KMS-11 (cell line): ENCODE results near the gene ZNF221.

ENCODE experiments used
- H2AFZ ChIP-seq: fragments of 200-600 bp; sonication (generic); 2 replicates; pipeline ENCODE4 v1.6.1; 2016; ENCODE audit warnings: antibody characterized with exemption, mixed run types, low read depth
- H3K27ac ChIP-seq: fragments of 200-600 bp; sonication (generic); 2 replicates; pipeline ENCODE4 v1.6.1; 2016; ENCODE audit warnings: mild to moderate bottlenecking, mixed run types
- H3K27me3 ChIP-seq: fragments of 200-600 bp; sonication (generic); 2 replicates; pipeline ENCODE4 v1.6.1; 2017; ENCODE audit warnings: mild to moderate bottlenecking, low read depth, mixed run types, moderate library complexity; ENCODE audit not compliant: insufficient read depth
- H3K36me3 ChIP-seq: fragments of 200-600 bp; sonication (generic); 2 replicates; pipeline ENCODE4 v1.6.1; 2017; ENCODE audit warnings: mild to moderate bottlenecking, mixed run types; ENCODE audit not compliant: insufficient read depth
- H3K4me1 ChIP-seq: fragments of 200-600 bp; sonication (generic); 2 replicates; pipeline ENCODE4 v1.6.1; 2016; ENCODE audit warnings: mild to moderate bottlenecking, low read depth, mixed run types; ENCODE audit not compliant: poor library complexity, severe bottlenecking
- H3K4me2 ChIP-seq: fragments of 200-600 bp; sonication (generic); 2 replicates; pipeline ENCODE4 v1.7.0; 2016; ENCODE audit warnings: mild to moderate bottlenecking, mixed run types
- H3K4me3 ChIP-seq: fragments of 200-600 bp; sonication (generic); IDR thresholded peaks from 2 replicates; pipeline ENCODE4 v1.6.1; 2017; ENCODE audit warnings: low read depth, low read length, mixed read lengths; ENCODE audit not compliant: insufficient read depth
- H3K79me2 ChIP-seq: fragments of 200-600 bp; sonication (generic); 2 replicates; pipeline ENCODE4 v1.6.1; 2016; ENCODE audit warnings: low read depth, mixed run types; ENCODE audit not compliant: insufficient read depth
- H3K9ac ChIP-seq: fragments of 200-600 bp; sonication (generic); 2 replicates; pipeline ENCODE4 v1.6.1; 2016; ENCODE audit warnings: mild to moderate bottlenecking, mixed run types
- H4K20me1 ChIP-seq: fragments of 200-600 bp; sonication (generic); 2 replicates; pipeline ENCODE4 v1.6.1; 2016; ENCODE audit warnings: mild to moderate bottlenecking, mixed run types; ENCODE audit not compliant: insufficient read depth
- TF ChIP-seq, protein P1 (sequence below): fragments of 200-600 bp; sonication (generic); conservative IDR thresholded peaks from 2 replicates; pipeline ENCODE4 v1.6.1; 2017; ENCODE audit warnings: low read depth, mild to moderate bottlenecking, antibody characterized with exemption, low read length, moderate library complexity, mixed read lengths

The ZNF221 gene

DNA sequence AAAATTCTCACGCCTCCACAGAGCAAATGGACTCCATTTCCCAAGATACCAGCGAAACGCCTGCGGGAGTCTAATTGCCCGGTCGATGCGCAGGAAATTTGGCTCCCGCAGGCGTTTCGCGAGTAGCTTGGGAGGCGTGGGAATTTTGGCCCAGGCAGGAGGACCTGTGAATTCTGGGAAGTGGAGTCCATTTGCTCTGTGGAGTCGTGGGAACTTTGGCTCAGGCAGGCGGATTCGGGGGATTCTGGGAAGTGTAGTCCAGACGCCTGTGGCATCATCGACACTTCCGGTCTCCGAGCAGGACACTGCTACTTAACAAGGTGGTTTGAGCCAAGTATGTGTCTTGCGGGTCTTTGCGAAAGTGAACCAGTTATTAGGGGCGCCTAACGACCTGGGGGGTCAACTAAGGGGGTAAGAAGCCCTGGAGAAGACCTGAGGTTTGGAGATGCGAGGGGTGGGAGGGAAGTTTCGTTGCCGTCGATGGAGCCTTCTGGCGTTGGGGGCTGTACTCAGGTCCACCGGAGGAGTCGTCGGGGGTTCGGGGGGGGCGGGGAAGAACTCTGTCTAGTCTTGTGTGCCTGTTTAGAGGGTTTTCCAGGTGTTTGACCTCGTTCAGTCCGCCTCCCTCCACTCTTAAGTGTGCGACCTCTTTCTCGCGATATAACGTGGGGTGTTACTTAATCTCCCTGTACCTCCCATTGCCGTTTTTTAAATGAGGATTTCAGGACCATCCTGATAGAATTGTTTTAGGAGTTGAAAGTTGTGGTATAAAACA lies 33.1 kb downstream of the ZNF221 start, which contains the start of gene ZNF155:
Gene ZNF155, plus strand, starts transcription at position 277 of the 775 bp plus-strand sequence. CDS start 4,356 bp downstream, outside the sequence.
- no peaks in the 10 kb centered on the region for H3K4me1 ChIP-seq
- no peaks in the 10 kb centered on the region for H4K20me1 ChIP-seq
- H3K79me2 ChIP-seq, result no peaks in the 10 kb centered on the region
- H3K9ac ChIP-seq, result no peak within 1 kb of the TSS
- H3K4me2 ChIP-seq, result no peak within 1 kb of the TSS
- no peak within 1 kb of the TSS for H3K27ac ChIP-seq
- H2AFZ ChIP-seq, result no peak within 1 kb of the TSS
- H3K27me3 ChIP-seq, result no peaks in the 10 kb centered on the region
- H3K36me3 ChIP-seq, result no peaks in the 10 kb centered on the region
- no peak within 1 kb of the TSS for H3K4me3 ChIP-seq
- TF ChIP-seq, protein P1, sequence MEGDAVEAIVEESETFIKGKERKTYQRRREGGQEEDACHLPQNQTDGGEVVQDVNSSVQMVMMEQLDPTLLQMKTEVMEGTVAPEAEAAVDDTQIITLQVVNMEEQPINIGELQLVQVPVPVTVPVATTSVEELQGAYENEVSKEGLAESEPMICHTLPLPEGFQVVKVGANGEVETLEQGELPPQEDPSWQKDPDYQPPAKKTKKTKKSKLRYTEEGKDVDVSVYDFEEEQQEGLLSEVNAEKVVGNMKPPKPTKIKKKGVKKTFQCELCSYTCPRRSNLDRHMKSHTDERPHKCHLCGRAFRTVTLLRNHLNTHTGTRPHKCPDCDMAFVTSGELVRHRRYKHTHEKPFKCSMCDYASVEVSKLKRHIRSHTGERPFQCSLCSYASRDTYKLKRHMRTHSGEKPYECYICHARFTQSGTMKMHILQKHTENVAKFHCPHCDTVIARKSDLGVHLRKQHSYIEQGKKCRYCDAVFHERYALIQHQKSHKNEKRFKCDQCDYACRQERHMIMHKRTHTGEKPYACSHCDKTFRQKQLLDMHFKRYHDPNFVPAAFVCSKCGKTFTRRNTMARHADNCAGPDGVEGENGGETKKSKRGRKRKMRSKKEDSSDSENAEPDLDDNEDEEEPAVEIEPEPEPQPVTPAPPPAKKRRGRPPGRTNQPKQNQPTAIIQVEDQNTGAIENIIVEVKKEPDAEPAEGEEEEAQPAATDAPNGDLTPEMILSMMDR, result no peak

DNA sequence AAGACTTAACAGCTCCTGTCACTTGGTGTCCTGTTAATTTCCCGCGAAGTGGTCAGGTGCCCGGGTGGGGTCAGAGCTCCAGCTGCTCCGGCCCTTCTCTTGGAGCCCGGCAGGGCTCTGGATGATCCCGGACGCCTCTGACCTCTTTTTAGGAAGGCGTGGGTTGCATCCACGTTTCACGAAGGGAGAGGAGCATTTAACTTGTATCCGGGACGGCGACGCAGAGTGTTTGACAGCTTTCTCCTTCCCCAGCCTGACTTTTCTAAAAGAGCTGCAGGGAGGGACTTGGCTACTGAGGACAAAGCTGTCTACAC lies 33.6 kb downstream of the ZNF221 start:
- H4K20me1 ChIP-seq, result no peaks in the 10 kb centered on the region
- no peak overlapping the region for H3K4me3 ChIP-seq
- no peaks in the 10 kb centered on the region for H3K79me2 ChIP-seq

DNA sequence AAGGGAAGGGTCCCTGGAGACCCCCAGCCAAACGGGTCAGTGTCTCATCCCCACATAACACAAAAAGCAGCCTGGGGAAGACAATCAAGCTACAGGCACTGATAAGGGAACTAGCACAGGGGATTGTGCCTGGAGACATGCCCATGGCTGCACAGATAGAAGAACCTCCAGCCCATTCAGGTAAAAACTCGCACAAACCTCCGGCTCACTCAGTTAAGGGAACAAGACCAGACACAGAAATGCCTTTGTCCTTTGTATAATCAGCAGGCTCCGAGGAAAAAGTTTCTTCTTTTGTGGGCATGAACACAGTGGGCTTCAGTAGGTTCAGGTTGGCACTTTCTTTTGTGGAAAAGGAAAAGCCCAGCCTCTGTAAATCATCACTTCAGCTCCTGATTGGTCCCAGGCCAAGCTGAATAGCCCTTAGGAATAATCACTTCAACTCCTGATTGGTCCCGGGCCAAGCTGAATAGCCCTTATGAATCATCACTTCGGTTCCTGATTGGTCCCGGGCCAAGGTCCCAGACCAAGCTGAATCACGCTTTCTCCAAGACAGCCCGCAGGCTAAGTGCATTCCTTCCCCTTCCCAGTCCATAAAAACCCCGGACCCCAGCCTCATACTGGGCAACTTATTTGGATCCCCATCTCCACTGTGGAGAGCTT lies 46.7 kb downstream of the ZNF221 start:
- Histone ChIP-seq H3K79me2 (no peaks in the 10 kb centered on the region), H2AFZ (no peak overlapping the region), H3K36me3 (no peaks in the 10 kb centered on the region), H3K4me3 (no peak overlapping the region), H4K20me1 (no peaks in the 10 kb centered on the region), H3K27me3 (no peaks in the 10 kb centered on the region), H3K9ac (no peak overlapping the region), H3K27ac (no peak overlapping the region), H3K4me1 (no peaks in the 10 kb centered on the region), H3K4me2 (no peak overlapping the region)
- TF ChIP-seq, protein P1, result no peak

More for the DNA sequence above, 33.6 kb downstream of the ZNF221 start:
- Histone ChIP-seq H3K4me1 (no peaks in the 10 kb centered on the region), H2AFZ (no peak overlapping the region), H3K9ac (no peak overlapping the region), H3K36me3 (no peaks in the 10 kb centered on the region), H3K27me3 (no peaks in the 10 kb centered on the region), H3K4me2 (no peak overlapping the region), H3K27ac (no peak overlapping the region)
- TF ChIP-seq, protein P1, result no peak

DNA sequence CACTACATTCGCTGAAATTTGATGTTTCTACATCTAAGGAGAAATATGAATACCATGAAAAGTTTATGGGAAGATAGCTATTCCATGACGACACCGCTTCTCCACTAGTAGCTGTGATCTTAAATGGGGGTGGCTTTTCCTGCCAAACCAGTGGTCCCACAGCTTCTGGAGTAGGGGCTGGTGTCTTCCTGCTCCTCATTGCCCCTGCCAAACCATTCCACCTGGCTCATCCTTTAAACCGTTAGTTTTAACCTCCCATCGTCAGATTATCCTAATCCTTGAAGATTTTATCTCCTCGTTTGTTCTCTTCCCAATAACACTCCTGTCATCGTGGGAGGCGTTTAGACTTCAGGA lies 51.2 kb downstream of the ZNF221 start:
- no peak overlapping the region for H3K9ac ChIP-seq
- H3K27ac ChIP-seq, result no peak overlapping the region
- H3K79me2 ChIP-seq, result no peaks in the 10 kb centered on the region
- TF ChIP-seq, protein P1, result no peak
- H2AFZ ChIP-seq, result peak overlapping the region; percentile 96
- no peaks in the 10 kb centered on the region for H4K20me1 ChIP-seq
- H3K27me3 ChIP-seq, result no peaks in the 10 kb centered on the region
- H3K36me3 ChIP-seq, result no peaks in the 10 kb centered on the region
- H3K4me3 ChIP-seq, result no peak overlapping the region
- H3K4me1 ChIP-seq, result no peaks in the 10 kb centered on the region
- H3K4me2 ChIP-seq, result peak overlapping the region; percentile 64; the same call in 1 of the 2 replicates
